HEK293 (cell line): Measurements from ENCODE around the gene TMEM252.

Source experiments
- CTCF ChIP-seq: fragments of 450-650 bp; formaldehyde crosslinking; IDR thresholded peaks from 2 replicates; pipeline ENCODE4 v1.5.1; 2016; ENCODE audit warnings: missing biosample characterization, missing genetic modification characterization
- SP2 ChIP-seq: fragments of 450-650 bp; formaldehyde crosslinking; IDR thresholded peaks from 2 replicates; pipeline ENCODE4 v1.5.1; 2016; ENCODE audit warnings: missing biosample characterization, missing genetic modification characterization
- ZNF223 ChIP-seq: fragments of 450-650 bp; formaldehyde crosslinking; IDR thresholded peaks from 2 replicates; pipeline ENCODE4 v1.5.1; 2016; ENCODE audit warnings: missing biosample characterization, missing genetic modification characterization

GRCh38 chr9:68558545-68558944 lies 17.9 kb upstream of the TMEM252 start:
- TF ChIP-seq CTCF (no peak), SP2 (tag by site-specific recombination) (no peak), ZNF223 (tag by site-specific recombination) (no peak)
